HG03521 (cell line): ENCODE data around the gene RAD21L1.

Source experiments
- ATAC-seq: cut with Tn5 transposase; IDR thresholded peaks from one replicate; pipeline ENCODE4 v1.9.1; 2021; ENCODE audit warnings: mild to moderate bottlenecking, moderate library complexity; ENCODE audit not compliant: unreplicated experiment

Gene RAD21L1

DNA sequence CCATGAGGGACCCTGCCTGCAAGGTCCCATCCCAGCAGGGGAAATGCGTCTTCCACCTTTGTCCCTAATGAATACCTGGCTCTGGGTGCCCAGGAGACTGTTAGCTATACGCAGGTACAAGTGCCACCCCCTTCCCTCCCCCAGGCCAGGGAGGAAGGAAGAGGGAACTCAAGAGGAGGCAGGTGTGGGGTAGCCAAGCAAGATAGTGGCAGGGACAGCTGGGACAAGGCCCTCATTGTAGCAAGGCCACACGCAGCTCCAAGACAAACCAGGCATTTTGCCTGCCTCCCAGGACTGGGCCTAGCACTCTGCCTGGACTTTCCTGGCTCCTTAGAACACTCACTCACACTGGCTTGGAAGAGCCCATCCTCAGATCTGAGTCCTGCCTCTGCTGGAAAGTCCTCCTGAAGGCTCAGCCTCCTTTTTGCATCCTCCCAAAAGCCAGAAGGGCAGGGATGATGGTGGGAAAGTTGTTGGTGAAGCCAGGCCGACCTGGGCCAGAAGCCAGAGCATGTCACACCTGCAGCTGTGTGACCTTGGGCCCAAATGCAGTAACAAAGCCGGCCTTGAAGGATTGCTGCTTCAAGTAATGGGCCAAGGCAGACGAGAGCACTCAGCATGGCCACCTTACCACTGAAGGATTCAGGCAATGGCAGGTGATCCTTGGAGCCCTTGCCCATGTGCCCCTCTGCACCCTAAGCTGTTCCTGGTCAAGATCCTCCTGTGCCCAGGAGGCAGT is 68.0 kb downstream of the RAD21L1 start:
- ATAC-seq: no peak

DNA sequence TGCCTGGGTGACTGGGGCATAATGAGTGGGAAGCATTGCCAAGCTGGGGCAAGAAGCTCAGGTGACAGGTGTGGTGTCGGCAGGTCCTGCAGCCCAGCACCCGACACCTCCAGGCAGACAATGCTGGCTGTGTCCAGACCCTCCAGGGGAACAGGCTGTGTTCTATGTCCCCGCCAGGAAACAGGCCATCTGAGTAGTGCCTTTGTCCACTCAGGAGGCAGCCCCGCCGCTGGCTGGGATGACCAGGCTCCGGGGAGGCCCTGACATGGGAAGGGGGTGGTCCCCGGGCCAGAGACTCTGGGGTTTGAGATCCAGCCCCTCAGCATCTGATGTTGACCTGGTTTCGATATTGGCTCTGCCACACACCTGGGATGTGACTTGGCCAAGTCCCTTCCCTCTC is 68.7 kb downstream of the RAD21L1 start:
- no peak for ATAC-seq

DNA sequence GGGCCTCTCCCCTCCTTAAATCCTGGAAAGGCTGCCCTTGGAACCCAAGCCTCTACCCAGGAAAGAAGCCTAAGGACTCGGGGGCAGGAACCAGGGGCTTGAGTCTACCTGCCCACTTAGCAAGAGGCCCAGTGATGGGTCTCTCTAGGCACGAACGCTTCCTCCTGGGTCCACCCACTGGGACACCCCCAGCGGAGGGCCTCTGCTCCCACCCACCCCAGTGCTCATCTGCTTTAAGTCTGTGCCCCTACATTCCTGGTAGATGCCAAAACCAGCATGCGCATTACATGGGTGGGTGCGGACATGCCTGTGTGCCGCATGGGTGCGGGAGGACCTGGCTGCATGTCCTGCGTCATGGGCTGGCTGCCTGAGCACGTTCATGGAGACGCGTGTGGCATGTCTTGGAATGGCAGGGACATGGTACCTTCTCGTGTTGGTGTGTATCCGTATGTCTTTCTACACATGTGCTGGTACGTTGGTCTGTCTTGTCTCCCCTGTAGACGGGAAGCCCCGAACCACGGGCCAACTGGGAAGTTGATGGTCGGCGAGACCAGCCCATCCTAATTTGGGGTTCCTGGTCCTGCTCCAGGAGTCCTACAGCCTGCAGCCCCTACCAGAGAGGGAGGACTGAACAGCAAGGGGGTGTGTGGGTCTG is 69.6 kb downstream of the RAD21L1 start:
- ATAC-seq: no peak

DNA sequence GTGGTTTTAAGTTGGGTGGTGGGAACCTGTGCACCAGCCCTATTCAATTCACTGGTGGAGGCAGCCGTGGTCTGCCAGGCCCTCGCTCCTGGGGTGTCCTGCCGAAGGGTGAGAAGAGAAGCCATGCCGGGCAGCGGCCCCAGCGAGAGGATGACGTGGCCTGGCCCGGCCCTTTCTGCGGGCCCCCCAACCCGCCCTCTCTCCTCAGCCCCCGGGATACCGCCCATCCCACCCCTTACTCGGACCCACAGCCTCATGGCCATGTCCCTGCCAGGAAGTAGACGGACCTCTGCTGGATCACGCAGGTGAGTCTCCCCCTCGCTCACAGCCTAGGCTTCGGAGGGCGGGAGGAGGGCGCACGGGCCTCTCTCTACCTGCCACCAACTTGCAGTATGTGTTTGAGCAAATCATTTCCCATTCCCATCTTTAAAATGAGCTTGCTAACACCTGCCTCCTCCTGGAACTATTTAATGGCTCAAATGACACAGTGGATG is 70.3 kb downstream of the RAD21L1 start:
- no peak for ATAC-seq

DNA sequence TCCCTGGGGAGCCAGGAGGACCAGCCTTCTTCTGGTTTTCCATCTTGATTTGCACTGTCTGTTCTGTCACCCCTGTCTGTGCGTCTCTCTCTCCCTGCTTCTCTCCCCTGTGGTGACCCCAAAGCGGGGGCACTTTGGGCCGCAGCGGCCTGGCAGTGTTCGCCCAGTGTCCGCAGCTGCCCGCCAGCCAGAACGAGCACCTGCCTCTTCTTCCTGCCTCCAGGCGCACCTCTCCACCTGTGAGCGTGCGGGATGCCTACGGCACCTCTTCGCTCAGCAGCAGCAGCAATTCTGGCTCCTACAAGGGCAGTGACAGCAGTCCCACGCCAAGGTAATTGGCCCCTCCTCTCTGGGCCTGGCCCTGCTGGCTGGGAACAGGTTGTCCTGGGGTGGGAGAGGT is 71.1 kb downstream of the RAD21L1 start:
- no peak for ATAC-seq

DNA sequence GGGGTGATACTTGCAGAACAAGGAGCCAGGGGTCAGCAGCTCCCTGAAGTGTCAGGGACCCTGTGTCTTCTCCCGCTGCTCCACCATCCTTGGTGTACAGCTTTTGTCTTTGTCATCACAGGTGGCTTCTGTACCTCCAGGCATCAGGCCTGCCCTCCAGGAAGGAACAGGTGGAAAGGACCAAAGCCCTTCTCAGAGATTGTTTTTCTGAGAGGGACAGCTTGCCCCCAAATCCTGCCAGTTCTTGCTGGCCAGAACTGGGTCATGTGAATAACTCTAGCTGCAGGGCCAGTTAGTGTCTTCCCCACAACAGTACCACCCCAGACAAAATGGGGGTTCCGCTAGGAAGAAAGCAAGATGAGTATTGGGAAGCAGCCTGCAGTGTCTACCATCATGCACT is 71.6 kb downstream of the RAD21L1 start:
- no peak for ATAC-seq

DNA sequence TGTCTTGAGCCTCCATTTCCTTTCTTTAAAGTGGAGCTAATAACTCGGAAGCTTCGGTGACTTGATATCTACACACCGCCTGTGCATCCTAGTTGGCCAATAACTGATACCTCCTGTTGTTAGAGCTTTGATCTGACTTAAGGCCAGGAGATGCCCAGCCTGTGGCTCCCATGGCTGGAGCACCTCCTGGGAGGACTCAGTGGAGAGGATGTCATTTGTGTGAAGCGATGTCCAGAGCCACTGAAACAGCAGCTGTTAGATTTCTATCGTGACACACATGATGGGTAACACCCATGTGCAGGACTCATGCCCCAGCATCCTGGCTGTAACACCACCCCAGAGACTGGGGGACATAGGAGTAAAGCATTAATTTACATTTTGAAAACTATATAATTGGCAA is 72.3 kb downstream of the RAD21L1 start:
- ATAC-seq: no peak

DNA sequence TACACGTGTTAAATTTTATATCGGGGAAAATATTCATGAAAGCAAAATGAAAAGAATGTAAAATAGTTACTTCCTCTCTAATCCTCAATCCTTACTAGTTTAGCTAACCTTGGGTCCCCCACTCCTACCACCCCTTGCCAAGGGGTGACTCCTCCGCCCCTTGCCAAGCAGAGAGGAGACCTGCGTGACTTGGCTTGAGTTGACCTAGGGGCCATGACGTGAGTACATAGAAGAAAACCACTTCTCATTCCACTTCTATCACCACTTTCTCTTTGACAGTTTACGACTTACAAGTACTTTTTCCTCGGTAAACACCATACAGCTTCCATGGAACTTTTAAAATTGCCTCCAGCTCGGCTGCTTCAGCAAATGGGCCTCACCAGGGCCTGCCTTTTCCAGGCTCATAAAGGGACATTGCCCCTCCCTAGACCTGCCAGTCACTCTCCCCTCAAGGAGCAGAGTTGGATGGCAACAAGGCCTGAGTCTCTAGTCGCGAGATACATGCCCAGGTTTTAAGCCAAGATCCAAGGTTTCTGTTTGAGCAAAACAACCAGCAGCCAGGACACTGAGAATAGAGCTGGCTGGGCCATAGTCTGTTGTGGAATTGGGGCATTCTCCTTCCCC is 73.2 kb downstream of the RAD21L1 start:
- ATAC-seq: no peak

DNA sequence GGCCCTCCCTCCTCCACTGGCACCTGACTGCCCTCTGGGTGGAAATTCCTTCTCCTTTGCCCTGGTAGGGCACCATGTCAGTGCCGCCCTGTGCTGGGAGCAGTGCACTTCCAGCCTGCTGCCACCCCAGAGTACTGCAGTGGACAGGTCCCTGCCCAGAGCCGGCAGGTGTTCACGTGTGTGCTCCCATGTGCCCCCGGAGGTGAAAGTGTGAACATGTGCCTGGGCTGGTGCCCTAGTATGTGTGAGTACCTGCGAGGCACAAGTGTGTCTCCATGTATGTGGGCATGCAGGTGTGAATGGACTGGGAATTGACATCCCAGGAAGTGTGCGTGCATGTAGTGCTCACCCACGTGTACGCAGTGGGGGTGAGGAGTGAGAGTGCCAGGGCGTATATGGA is 73.7 kb downstream of the RAD21L1 start:
- ATAC-seq: no peak

DNA sequence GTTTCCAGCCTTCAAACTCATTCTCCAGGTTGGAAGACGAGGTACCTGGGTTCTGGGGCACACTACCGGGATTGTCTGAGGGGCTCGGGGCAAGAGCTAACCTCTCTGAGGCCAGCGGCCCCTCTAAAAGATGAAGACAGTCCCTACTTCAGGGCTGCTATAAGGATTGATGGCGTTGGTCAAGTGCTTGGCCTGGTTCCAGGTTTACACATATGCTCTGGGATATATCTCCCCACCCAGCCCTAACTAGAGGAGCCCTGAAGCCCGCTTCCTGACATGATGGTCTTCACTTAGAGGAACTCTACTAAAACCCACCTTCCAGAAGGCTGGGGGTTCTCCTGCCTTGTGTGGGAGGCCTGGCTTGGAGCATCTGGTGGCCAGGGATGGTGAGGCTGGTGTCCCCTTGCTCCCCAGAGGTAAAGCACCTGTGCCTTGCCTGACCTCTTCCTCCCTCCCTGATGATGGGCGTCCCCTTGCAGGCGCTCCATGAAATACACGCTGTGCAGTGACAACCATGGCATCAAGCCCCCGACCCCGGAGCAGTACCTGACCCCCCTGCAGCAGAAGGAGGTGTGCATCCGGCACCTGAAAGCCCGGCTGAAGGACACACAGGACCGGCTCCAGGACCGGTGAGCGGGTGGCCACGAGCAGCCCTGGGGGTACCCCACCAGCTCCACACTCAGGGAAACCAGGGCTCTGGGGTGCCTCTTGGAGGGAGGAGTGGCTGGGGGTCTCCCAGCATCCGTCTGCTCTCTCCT is 74.4 kb downstream of the RAD21L1 start:
- ATAC-seq: no peak

DNA sequence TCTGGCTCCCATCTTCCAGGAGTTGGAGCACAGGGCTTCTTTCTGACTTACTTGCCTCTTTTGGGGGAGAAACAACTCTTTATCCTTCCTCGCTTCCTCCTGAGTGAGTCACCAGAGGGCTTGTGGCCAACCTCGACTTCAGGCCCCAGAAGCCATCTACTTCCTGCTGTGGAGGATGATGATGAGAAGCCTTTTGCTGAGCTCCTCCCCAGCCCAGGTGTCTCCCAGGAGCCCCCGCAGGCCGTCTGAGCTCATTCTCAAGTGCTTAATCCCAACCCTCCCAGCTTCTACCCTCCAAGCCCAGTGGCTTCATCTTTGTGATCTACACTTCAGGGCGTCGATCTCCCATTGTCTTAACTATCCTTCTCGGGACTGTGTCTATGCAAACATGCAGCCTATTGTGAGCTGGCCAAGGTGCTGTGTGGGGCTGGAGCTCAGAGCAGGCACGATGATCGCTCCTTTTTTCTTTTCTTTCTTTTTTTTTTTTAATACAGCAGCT is 75.2 kb downstream of the RAD21L1 start:
- no peak for ATAC-seq

DNA sequence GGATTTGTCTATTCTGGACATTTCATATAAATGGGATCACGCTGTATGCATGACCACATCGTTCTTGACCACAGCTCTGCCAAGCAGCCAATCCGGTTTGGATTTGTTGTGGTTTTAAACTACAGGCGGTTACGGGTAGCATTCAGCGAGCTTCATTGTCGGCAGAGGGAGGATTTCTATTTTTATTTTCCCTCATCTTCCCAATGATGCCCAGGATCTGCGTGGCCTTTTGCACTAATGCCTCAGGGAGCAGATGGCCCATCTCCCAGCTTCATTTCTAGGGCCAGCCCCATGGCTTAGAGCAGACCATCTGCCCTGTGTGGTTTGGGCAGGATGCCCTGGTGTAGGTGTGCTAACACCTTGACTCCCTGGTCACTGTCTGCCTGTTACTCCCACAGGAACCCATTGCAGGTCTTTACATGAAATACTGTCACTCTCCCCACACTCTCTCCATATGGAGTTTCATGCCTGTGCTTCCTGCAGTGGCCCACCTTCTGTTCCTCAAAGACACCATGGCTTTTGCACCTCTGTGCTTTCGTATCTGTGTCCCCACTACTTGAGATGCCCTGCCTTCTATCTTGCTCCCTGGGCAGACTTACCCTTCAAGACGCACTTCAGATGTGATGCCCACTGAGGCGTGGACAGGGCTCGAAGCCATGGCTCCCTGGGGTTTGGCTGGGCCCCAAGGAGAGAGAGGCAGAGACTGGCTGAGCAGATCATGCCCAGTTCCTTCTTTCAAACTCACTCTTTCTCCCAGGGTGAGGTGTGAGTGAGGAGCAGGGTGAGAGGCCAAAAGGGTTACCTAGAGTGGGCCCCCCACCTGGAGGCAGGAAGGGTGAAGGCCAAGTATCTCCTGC is 77.1 kb downstream of the RAD21L1 start:
- no peak for ATAC-seq

DNA sequence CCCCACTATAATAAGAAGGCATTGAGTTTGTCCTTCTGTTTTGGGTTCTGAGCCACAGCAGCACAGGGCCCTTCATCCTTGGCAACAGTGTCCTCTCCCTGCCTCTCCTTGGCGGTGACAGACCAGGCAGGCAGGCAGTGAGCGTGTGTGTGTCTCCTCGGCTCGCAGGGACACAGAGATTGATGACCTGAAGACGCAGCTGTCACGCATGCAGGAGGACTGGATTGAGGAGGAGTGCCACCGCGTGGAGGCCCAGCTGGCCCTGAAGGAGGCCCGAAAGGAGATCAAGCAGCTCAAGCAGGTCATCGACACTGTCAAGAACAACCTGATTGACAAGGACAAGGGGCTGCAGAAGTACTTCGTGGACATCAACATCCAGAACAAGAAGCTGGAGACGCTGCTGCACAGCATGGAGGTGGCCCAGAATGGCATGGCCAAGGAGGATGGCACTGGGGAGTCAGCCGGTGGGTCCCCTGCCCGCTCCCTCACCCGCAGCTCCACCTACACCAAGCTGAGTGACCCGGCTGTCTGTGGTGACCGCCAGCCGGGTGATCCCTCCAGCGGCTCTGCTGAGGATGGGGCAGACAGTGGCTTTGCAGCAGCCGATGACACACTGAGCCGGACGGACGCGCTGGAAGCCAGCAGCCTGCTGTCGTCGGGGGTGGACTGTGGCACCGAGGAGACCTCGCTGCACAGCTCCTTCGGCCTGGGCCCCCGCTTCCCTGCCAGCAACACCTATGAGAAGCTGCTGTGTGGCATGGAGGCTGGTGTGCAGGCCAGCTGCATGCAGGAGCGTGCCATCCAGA is 79.1 kb downstream of the RAD21L1 start:
- no peak for ATAC-seq
